ENCODE data around the gene MGAT5. TPM values are rescaled to one million over a fixed set of nuclear protein-coding genes. Genes with fewer than 3 reads are reported as not detected.
"Not testable (repeated sequence)": the region's sequence is repeated elsewhere in the genome, so short reads cannot be mapped to it uniquely, and the experiment has no call there.

The MGAT5 gene
- total RNA-seq, 1 donor from 2014 or later: 36.8 TPM

- Mint-ChIP-seq H3K9me3 (no peaks in the 10 kb centered on the region), H3K4me3 (no peak overlapping the region), H3K36me3 (ENCODE audit: low read depth) (no peaks in the 10 kb centered on the region), H3K4me1 (peaks cover 3% of the 10 kb centered on the region), H3K27ac (ENCODE audit: unreplicated experiment) (no peak overlapping the region), H3K27me3 (ENCODE audit: low read depth) (no peaks in the 10 kb centered on the region)
- DNase-seq (ENCODE audit: low read depth, low spot score): no peak
- TF ChIP-seq CTCF (conservative IDR thresholded peaks at IDR 0.05): no peak
Observed at GRCh38 chr2:134288814-134289213, 34.9 kb downstream of the MGAT5 start.

GRCh38 chr2:134289225-134289624 lies 35.4 kb downstream of the MGAT5 start:
- Mint-ChIP-seq H3K4me1 (peaks cover 3% of the 10 kb centered on the region), H3K27me3 (ENCODE audit: low read depth) (no peaks in the 10 kb centered on the region), H3K36me3 (ENCODE audit: low read depth) (no peaks in the 10 kb centered on the region), H3K4me3 (no peak overlapping the region), H3K9me3 (no peaks in the 10 kb centered on the region), H3K27ac (ENCODE audit: unreplicated experiment) (no peak overlapping the region)
- no peak for TF ChIP-seq CTCF (conservative IDR thresholded peaks at IDR 0.05)
- no peak for DNase-seq (ENCODE audit: low read depth, low spot score)

DNA sequence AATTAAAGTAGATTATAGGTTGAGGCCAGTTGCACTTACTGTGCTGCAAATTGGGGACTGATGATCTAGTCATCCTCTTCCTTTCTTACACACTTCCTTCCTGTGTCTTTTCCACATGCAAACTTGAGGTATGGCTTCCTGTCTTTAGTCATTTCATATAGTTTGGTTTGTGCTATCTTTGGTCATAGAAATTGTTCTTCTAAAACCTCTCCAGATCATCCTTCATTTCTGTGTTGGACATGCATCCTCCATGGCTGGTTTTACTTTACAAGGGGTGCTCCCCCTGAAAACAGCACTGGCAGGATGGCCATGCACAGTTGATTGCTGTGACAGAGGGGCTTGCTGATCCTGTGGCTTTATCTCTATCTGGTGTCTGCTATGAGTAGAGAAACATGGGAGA lies 36.5 kb downstream of the MGAT5 start:
- H3K4me3 Mint-ChIP-seq: no peak overlapping the region
- no peaks in the 10 kb centered on the region for H3K27me3 Mint-ChIP-seq (ENCODE audit: low read depth)
- H3K9me3 Mint-ChIP-seq: no peaks in the 10 kb centered on the region
- peaks cover 3% of the 10 kb centered on the region for H3K4me1 Mint-ChIP-seq
- DNase-seq (ENCODE audit: low read depth, low spot score): no peak
- TF ChIP-seq CTCF (conservative IDR thresholded peaks at IDR 0.05): no peak
- H3K27ac Mint-ChIP-seq (ENCODE audit: unreplicated experiment): no peak overlapping the region
- no peaks in the 10 kb centered on the region for H3K36me3 Mint-ChIP-seq (ENCODE audit: low read depth)

GRCh38 chr2:134292514-134292913 lies 38.6 kb downstream of the MGAT5 start:
- no peaks in the 10 kb centered on the region for H3K36me3 Mint-ChIP-seq (ENCODE audit: low read depth)
- H3K4me3 Mint-ChIP-seq: no peak overlapping the region
- H3K27ac Mint-ChIP-seq (ENCODE audit: unreplicated experiment): no peak overlapping the region
- TF ChIP-seq CTCF (conservative IDR thresholded peaks at IDR 0.05): no peak
- H3K4me1 Mint-ChIP-seq: no peaks in the 10 kb centered on the region
- no peaks in the 10 kb centered on the region for H3K9me3 Mint-ChIP-seq
- H3K27me3 Mint-ChIP-seq (ENCODE audit: low read depth): no peaks in the 10 kb centered on the region
- no peak for DNase-seq (ENCODE audit: low read depth, low spot score)

GRCh38 chr2:134293719-134294537 lies 40.1 kb downstream of the MGAT5 start:
- Mint-ChIP-seq H3K9me3 (no peaks in the 10 kb centered on the region), H3K36me3 (ENCODE audit: low read depth) (peaks cover 2% of the 10 kb centered on the region), H3K27ac (ENCODE audit: unreplicated experiment) (peak overlapping the region; percentile 59), H3K4me1 (no peaks in the 10 kb centered on the region), H3K27me3 (ENCODE audit: low read depth) (no peaks in the 10 kb centered on the region), H3K4me3 (no peak overlapping the region)
- no peak for TF ChIP-seq CTCF (conservative IDR thresholded peaks at IDR 0.05)
- DNase-seq (ENCODE audit: low read depth, low spot score): no peak

GRCh38 chr2:134294598-134294997 lies 40.7 kb downstream of the MGAT5 start:
- H3K9me3 Mint-ChIP-seq; DNase-seq (ENCODE audit: low read depth, low spot score); H3K36me3 Mint-ChIP-seq (ENCODE audit: low read depth); H3K27ac Mint-ChIP-seq (ENCODE audit: unreplicated experiment); H3K4me1 Mint-ChIP-seq; H3K27me3 Mint-ChIP-seq (ENCODE audit: low read depth); H3K4me3 Mint-ChIP-seq: not testable (repeated sequence)
